K562 (cell line): Measurements from ENCODE around the gene GFAP. TPM values are rescaled to one million over a fixed set of nuclear protein-coding genes. Genes with fewer than 3 reads are reported as not detected.
A peak's percentile ranks its signal among the peaks of the same experiment; 100 is the strongest.

Experiments used
- ASH1L ChIP-seq: fragments of 450-650 bp; IDR thresholded peaks from 2 replicates; pipeline ENCODE4 v1.6.1; 2018; ENCODE audit warnings: borderline replicate concordance, mild to moderate bottlenecking, low read depth; ENCODE audit not compliant: partially characterized antibody
- E2F6 ChIP-seq, 2 experiments: IDR thresholded peaks; 2 replicates each; pipeline ENCODE4 v1.6.1; 2011; ENCODE audit warnings: borderline replicate concordance in 1 of 2, control low read depth in 1 of 2, low read depth in 1 of 2, low read length in 1 of 2, mild to moderate bottlenecking in 1 of 2, mixed read lengths in 1 of 2, moderate library complexity in 1 of 2; ENCODE audit not compliant: insufficient read depth in 1 of 2, insufficient read length in 1 of 2, poor library complexity in 1 of 2, severe bottlenecking in 1 of 2; ENCODE audit errors: extremely low read depth in 1 of 2
- MLLT1 ChIP-seq, 2 experiments: fragments of 450-650 bp; IDR thresholded peaks; 2 replicates each; pipeline ENCODE4 v1.6.1; 2016
- MXI1 ChIP-seq: IDR thresholded peaks from 2 replicates; pipeline ENCODE4 v1.6.1; 2011; ENCODE audit warnings: low read depth, mild to moderate bottlenecking, improper control_type of control experiment, low read length
- REST ChIP-seq, 2 experiments: fragments of 450-650 bp; formaldehyde crosslinking in 1 of 2; IDR thresholded peaks; 2 replicates each; pipeline versions ENCODE4 v1.4.0 to v1.6.1; 2014 to 2020; ENCODE audit warnings: mild to moderate bottlenecking in 2 of 2, borderline replicate concordance in 1 of 2, low read depth in 1 of 2
- RNF2 ChIP-seq: sonication (generic); IDR thresholded peaks from 2 replicates; pipeline ENCODE4 v1.6.1; 2016
- SIX5 ChIP-seq, 2 experiments: IDR thresholded peaks; 2 replicates each; pipeline ENCODE4 v1.6.1; 2011; ENCODE audit warnings: low read length in 2 of 2, borderline replicate concordance in 1 of 2, low read depth in 1 of 2, mild to moderate bottlenecking in 1 of 2, moderate library complexity in 1 of 2; ENCODE audit not compliant: insufficient read depth in 1 of 2
- TFAP4 ChIP-seq: sonication (generic); formaldehyde crosslinking; IDR thresholded peaks from 2 replicates; pipeline ENCODE4 v1.8.0; 2022; ENCODE audit warnings: missing genetic modification reagents, mild to moderate bottlenecking, moderate library complexity, borderline replicate concordance
- ZEB2 ChIP-seq: fragments of 450-650 bp; IDR thresholded peaks from 2 replicates; pipeline ENCODE4 v1.6.1; 2016
- ZNF639 ChIP-seq, 2 experiments: fragments of 200-800 bp in 1 of 2; sonication (Bioruptor generic) in 1 of 2; sonication (generic) in 1 of 2; formaldehyde crosslinking in 1 of 2; IDR thresholded peaks in 1 of 2; conservative IDR thresholded peaks in 1 of 2; 2 replicates each; pipeline versions ENCODE4 v1.5.0 to v1.6.1; 2016 to 2020; ENCODE audit warnings: missing compliant biosample characterization in 1 of 2, missing genetic modification characterization in 1 of 2, missing genetic modification reagents in 1 of 2
- polyA plus RNA-seq, 8 experiments: library from polyadenylated mRNA; depleted of rRNA in 4 of 8; stranded (reverse) in 5 of 8; unstranded in 3 of 8; fragments of >200 nt; fragmentation: Nextera tagmentation in 2 of 8; fragmentation: Illumina TruSeq in 1 of 8; extraction: Ambion mirVana in 2 of 8; extraction: Trizol in 1 of 8; gene quantifications; 2 replicates each; pipeline versions ENCODE4 v1.2.1 to v1.2.3, GENCODE V29; 2011 to 2014; ENCODE audit warnings: inconsistent platforms in 1 of 8, missing spikeins in 1 of 8
- total RNA-seq, 7 experiments: library from RNA; depleted of rRNA in 6 of 7; stranded (reverse); fragments of >200 nt in 6 of 7; fragmentation: Illumina TruSeq in 2 of 7; extraction: Trizol in 2 of 7; gene quantifications; 2 replicates each; pipeline versions ENCODE4 v1.2.1 to v1.2.3, GENCODE V29; 2011 to 2021; ENCODE audit warnings: low replicate concordance in 1 of 7

Gene GFAP
- total and polyA plus RNA-seq, 9 of the 15 experiments (the other 6 are each of a cell fraction or from before 2014, with no cell fraction given), result 0.07 to 1.4 (median 0.60) TPM; not detected in 1

- peak; percentile 81 for TF ChIP-seq REST (IDR thresholded peaks at IDR 0.05; ENCODE audit: borderline replicate concordance)
- TF ChIP-seq REST (CRISPR knock-in tag; IDR thresholded peaks at IDR 0.05; ENCODE audit: low read depth), result 0 out of 2 replicates have a peak, but pooled peaks have one; percentile 18
- TF ChIP-seq TFAP4 (CRISPR knock-in tag), result peak; percentile 88
- peak; percentile 46; a peak in 2 of 4 replicates for TF ChIP-seq SIX5 (IDR thresholded peaks at IDR 0.05; ENCODE audit: borderline replicate concordance in 1 of 2, insufficient read depth in 1 of 2, low read depth in 1 of 2, low read length in 2 of 2)
- peak; percentile 91 for TF ChIP-seq MXI1
- TF ChIP-seq MLLT1 (IDR thresholded peaks at IDR 0.05), result peak; percentile 44 to 65; a peak in 2 of 4 replicates
- TF ChIP-seq RNF2, result 0 out of 2 replicates have a peak, but pooled peaks have one; percentile 57
- no peak for TF ChIP-seq ASH1L
- 0 out of 2 replicates have a peak, but pooled peaks have one; percentile 15 for TF ChIP-seq ZEB2
- 0 out of 4 replicates have a peak, but pooled peaks of 1 of the 2 experiments have one; percentile 41 for TF ChIP-seq ZNF639 (CRISPR knock-in tag; conservative IDR thresholded peaks at IDR 0.05 in 1 of 2, IDR thresholded peaks at IDR 0.05 in 1 of 2)
- TF ChIP-seq E2F6 (IDR thresholded peaks at IDR 0.05; ENCODE audit: borderline replicate concordance in 1 of 2, extremely low read depth in 1 of 2, insufficient read depth in 1 of 2, insufficient read length in 1 of 2, low read depth in 1 of 2, low read length in 1 of 2, poor library complexity in 1 of 2, severe bottlenecking in 1 of 2), result peak; percentile 75 to 79
Observed at GRCh38 chr17:44899074-44899782, 16.1 kb downstream of the GFAP start, which contains the start of gene EFTUD2 (continued).
